NCI-H146 (cell line): ENCODE data around the gene CRAT.
"Not testable (repeated sequence)": the region's sequence is repeated elsewhere in the genome, so short reads cannot be mapped to it uniquely, and the experiment has no call there.

ENCODE experiments used
- DNase-seq: peaks from one replicate; lab custom pipeline; 2025; lab: John Stamatoyannopoulos, UW

Gene CRAT

GRCh38 chr9:129138476-129139232, 28.1 kb upstream of the CRAT start:
- DNase-seq = no peak

- DNase-seq = no peak
Measured at GRCh38 chr9:129138144-129138462, 27.5 kb upstream of the CRAT start.

- no peak for DNase-seq
Measured at GRCh38 chr9:129137292-129138143, 26.9 kb upstream of the CRAT start.

GRCh38 chr9:129136446-129137035, 25.9 kb upstream of the CRAT start:
- DNase-seq = no peak

GRCh38 chr9:129135476-129135875, 24.9 kb upstream of the CRAT start:
- DNase-seq = no peak

- DNase-seq = no peak
Measured at GRCh38 chr9:129133082-129133481, 22.5 kb upstream of the CRAT start.

- DNase-seq = peak; percentile 6
Measured at GRCh38 chr9:129131300-129132145, 20.9 kb upstream of the CRAT start.

GRCh38 chr9:129130791-129131190, 20.2 kb upstream of the CRAT start:
- DNase-seq = no peak

- DNase-seq = not testable (repeated sequence)
Measured at GRCh38 chr9:129130271-129130670, 19.7 kb upstream of the CRAT start.

GRCh38 chr9:129128689-129129088, 18.1 kb upstream of the CRAT start:
- no peak for DNase-seq

GRCh38 chr9:129126749-129127618, 16.4 kb upstream of the CRAT start:
- no peak for DNase-seq

GRCh38 chr9:129125478-129125877, 14.9 kb upstream of the CRAT start:
- DNase-seq = no peak

- DNase-seq = no peak
Measured at GRCh38 chr9:129124506-129125069, 14.0 kb upstream of the CRAT start.

GRCh38 chr9:129122976-129123375, 12.4 kb upstream of the CRAT start:
- DNase-seq = not testable (repeated sequence)

- no peak for DNase-seq
Measured at GRCh38 chr9:129122133-129122532, 11.5 kb upstream of the CRAT start.

- DNase-seq = no peak
Measured at GRCh38 chr9:129121483-129121882, 10.9 kb upstream of the CRAT start.

GRCh38 chr9:129118799-129119198, 8.2 kb upstream of the CRAT start:
- no peak for DNase-seq

GRCh38 chr9:129113645-129114304, 3.2 kb upstream of the CRAT start:
- no peak for DNase-seq

GRCh38 chr9:129112526-129112925, 1.9 kb upstream of the CRAT start:
- DNase-seq = not testable (repeated sequence)

GRCh38 chr9:129111528-129112151, 1.0 kb upstream of the CRAT start:
- DNase-seq = peak; percentile 53
